OCI-LY1 (cell line): ENCODE results near the gene KRT20.

Source experiments
- CTCF ChIP-seq: fragments of 200-600 bp; sonication (generic), shearing (Covaris generic); IDR thresholded peaks from 2 replicates; pipeline ENCODE4 v1.5.1; 2017; ENCODE audit warnings: mild to moderate bottlenecking, antibody characterized with exemption, low read length, moderate library complexity, mixed read lengths
- EZH2 ChIP-seq: fragments of 200-600 bp; sonication (generic), shearing (Covaris generic); IDR thresholded peaks from 2 replicates; pipeline ENCODE4 v1.8.0; 2017; ENCODE audit warnings: borderline replicate concordance, mixed run types, mild to moderate bottlenecking, antibody characterized with exemption, low read length, moderate library complexity, mixed read lengths

- no peak for TF ChIP-seq CTCF
- no peak for TF ChIP-seq EZH2
Measured at GRCh38 chr17:40872416-40872815, 12.6 kb downstream of the KRT20 start.
